H1 (cell line): Measurements from ENCODE around the gene VSTM4.

Experiments used
- JUND ChIP-seq: IDR thresholded peaks from 2 replicates; pipeline ENCODE4 v1.6.1; 2011; ENCODE audit warnings: mild to moderate bottlenecking, improper control_type of control experiment, low read length
- POLR2A ChIP-seq, 2 experiments: IDR thresholded peaks; 1 replicate in 1 of 2; 2 replicates in 1 of 2; pipeline ENCODE4 v1.6.1; 2011; ENCODE audit warnings: low read depth in 2 of 2, low read length in 2 of 2, mild to moderate bottlenecking in 2 of 2; ENCODE audit errors: control extremely low read depth in 1 of 2
- USF2 ChIP-seq: IDR thresholded peaks from 2 replicates; pipeline ENCODE4 v1.6.1; 2011; ENCODE audit warnings: low read length, improper control_type of control experiment

- TF ChIP-seq USF2 (no peak), JUND (no peak), POLR2A (IDR thresholded peaks at IDR 0.05; ENCODE audit: control extremely low read depth in 1 of 2, low read depth in 2 of 2, low read length in 2 of 2) (no peak)
Measured at GRCh38 chr10:49160814-49161213, 45.5 kb upstream of the VSTM4 start.
